ENCODE measurements around the gene CAMK1G. TPM values are rescaled to one million over a fixed set of nuclear protein-coding genes. Genes with fewer than 3 reads are reported as not detected.
A peak's percentile ranks its signal among the peaks of the same experiment; 100 is the strongest.

Gene CAMK1G
- total and polyA plus RNA-seq, 2 experiments from 2014 or later = 0.32 to 0.76 TPM

DNA sequence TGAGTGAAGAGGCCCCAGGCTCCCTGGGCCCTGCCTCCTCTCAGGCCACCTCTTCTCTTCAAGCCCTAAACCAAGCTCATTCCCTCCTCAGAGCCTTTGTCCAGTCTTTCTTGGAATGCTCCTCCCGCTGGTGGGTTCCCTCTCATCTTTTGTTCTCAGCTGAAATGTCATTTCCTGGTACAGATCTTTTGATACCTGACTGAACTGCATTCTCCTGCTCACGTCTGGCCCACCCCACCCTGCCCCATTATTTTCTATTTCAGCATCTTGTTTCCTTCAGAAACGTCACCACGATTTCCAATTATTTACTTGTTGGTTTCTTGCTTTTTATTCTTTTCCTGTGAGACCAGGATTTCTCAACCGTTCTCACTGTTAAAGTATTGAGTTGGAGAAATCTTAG, 52.3 kb downstream of the CAMK1G start:
- Histone ChIP-seq H3K27ac (ENCODE audit: low read depth) (no peak overlapping the region), H3K4me2 (no peak overlapping the region), H3K9me2 (ENCODE audit: insufficient read depth) (peaks cover 13% of the 10 kb centered on the region), H3K79me2 (replicated peaks; ENCODE audit: insufficient read depth) (no peaks in the 10 kb centered on the region), H3K4me3 (no peak overlapping the region), H3F3A (replicated peaks; ENCODE audit: low read depth) (no peaks in the 10 kb centered on the region), H4K20me1 (replicated peaks; ENCODE audit: insufficient read depth) (no peaks in the 10 kb centered on the region), H3K27me3 (ENCODE audit: insufficient read depth) (no peaks in the 10 kb centered on the region), H2AFZ (no peak overlapping the region), H3K36me3 (ENCODE audit: insufficient read depth) (no peaks in the 10 kb centered on the region), H3K4me1 (ENCODE audit: insufficient read depth) (peaks cover 3% of the 10 kb centered on the region; the same call in 1 of the 2 replicates)
- Mint-ChIP-seq H3K36me3 (ENCODE audit: low read depth) (no peaks in the 10 kb centered on the region), H3K4me1 (peaks cover 14% of the 10 kb centered on the region), H3K4me3 (no peak overlapping the region), H3K9me3 (no peaks in the 10 kb centered on the region; the same call in 2 of the 3 replicates), H3K27me3 (ENCODE audit: insufficient read depth, low read depth, poor library complexity) (peaks cover 5% of the 10 kb centered on the region), H3K27ac (no peak overlapping the region)
- DNase-seq (ENCODE audit: low spot score) (no peak), ATAC-seq (no peak)
- TF ChIP-seq POLR2AphosphoS5 (IDR thresholded peaks at IDR 0.05; ENCODE audit: low read depth) = no peak
- no peak for TF ChIP-seq JUNB (IDR thresholded peaks at IDR 0.05; ENCODE audit: unreplicated experiment)
- no peak for TF ChIP-seq STAT1 (IDR thresholded peaks at IDR 0.05; ENCODE audit: unreplicated experiment)
- TF ChIP-seq NANOG (IDR thresholded peaks at IDR 0.05; ENCODE audit: borderline replicate concordance) = no peak
- TF ChIP-seq EZH2 (IDR thresholded peaks at IDR 0.05; ENCODE audit: low read depth, unreplicated experiment) = no peak
- TF ChIP-seq CREB1 (CRISPR knock-in tag; IDR thresholded peaks at IDR 0.05; ENCODE audit: low read depth) = no peak
- TF ChIP-seq ZNF331 (CRISPR knock-in tag; IDR thresholded peaks at IDR 0.05; ENCODE audit: low read depth) = no peak
- TF ChIP-seq, protein P1, sequence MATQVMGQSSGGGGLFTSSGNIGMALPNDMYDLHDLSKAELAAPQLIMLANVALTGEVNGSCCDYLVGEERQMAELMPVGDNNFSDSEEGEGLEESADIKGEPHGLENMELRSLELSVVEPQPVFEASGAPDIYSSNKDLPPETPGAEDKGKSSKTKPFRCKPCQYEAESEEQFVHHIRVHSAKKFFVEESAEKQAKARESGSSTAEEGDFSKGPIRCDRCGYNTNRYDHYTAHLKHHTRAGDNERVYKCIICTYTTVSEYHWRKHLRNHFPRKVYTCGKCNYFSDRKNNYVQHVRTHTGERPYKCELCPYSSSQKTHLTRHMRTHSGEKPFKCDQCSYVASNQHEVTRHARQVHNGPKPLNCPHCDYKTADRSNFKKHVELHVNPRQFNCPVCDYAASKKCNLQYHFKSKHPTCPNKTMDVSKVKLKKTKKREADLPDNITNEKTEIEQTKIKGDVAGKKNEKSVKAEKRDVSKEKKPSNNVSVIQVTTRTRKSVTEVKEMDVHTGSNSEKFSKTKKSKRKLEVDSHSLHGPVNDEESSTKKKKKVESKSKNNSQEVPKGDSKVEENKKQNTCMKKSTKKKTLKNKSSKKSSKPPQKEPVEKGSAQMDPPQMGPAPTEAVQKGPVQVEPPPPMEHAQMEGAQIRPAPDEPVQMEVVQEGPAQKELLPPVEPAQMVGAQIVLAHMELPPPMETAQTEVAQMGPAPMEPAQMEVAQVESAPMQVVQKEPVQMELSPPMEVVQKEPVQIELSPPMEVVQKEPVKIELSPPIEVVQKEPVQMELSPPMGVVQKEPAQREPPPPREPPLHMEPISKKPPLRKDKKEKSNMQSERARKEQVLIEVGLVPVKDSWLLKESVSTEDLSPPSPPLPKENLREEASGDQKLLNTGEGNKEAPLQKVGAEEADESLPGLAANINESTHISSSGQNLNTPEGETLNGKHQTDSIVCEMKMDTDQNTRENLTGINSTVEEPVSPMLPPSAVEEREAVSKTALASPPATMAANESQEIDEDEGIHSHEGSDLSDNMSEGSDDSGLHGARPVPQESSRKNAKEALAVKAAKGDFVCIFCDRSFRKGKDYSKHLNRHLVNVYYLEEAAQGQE (IDR thresholded peaks at IDR 0.05; ENCODE audit: unreplicated experiment) = no peak

DNA sequence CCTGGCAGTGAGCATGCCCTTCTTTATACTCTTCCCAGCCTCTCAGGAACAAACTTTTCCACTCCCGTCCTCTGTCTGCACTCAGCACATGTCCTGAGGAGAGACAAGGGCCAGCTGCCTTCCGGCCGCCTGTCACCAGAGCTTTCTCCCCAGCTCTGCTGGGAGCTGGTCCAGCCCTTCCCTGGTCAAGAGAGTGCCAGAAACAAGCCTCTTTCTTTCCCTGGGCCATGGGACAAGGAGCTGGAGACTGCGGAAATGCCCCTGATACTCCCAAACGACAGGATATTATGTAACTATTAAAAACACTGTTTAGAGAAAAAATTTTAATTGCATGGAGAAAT, 58.3 kb downstream of the CAMK1G start:
- no peak overlapping the region for H3K4me3 Mint-ChIP-seq
- Histone ChIP-seq H3K4me2 (no peak overlapping the region), H3K4me1 (ENCODE audit: insufficient read depth) (peaks cover 5% of the 10 kb centered on the region; the same call in 1 of the 2 replicates), H2AFZ (peak overlapping the region; percentile 97), H3K9me2 (ENCODE audit: insufficient read depth) (peaks cover 8% of the 10 kb centered on the region; the same call in 1 of the 2 replicates), H3F3A (replicated peaks; ENCODE audit: low read depth) (no peaks in the 10 kb centered on the region), H3K79me2 (replicated peaks; ENCODE audit: insufficient read depth) (no peaks in the 10 kb centered on the region), H3K27ac (ENCODE audit: low read depth) (no peak overlapping the region), H3K36me3 (ENCODE audit: insufficient read depth) (no peaks in the 10 kb centered on the region), H3K27me3 (ENCODE audit: insufficient read depth) (no peaks in the 10 kb centered on the region), H4K20me1 (replicated peaks; ENCODE audit: insufficient read depth) (no peaks in the 10 kb centered on the region), H3K4me3 (no peak overlapping the region)
- peaks cover 3% of the 10 kb centered on the region for H3K27me3 Mint-ChIP-seq (ENCODE audit: insufficient read depth, low read depth, poor library complexity)
- no peaks in the 10 kb centered on the region for H3K36me3 Mint-ChIP-seq (ENCODE audit: low read depth)
- peak overlapping the region; percentile 56; the same call in 1 of the 2 replicates for H3K27ac Mint-ChIP-seq
- H3K4me1 Mint-ChIP-seq = peaks cover 6% of the 10 kb centered on the region
- H3K9me3 Mint-ChIP-seq = no peaks in the 10 kb centered on the region
- ATAC-seq (peak; percentile 34), DNase-seq (ENCODE audit: low spot score) (no peak)
- no peak for TF ChIP-seq CREB1 (CRISPR knock-in tag; IDR thresholded peaks at IDR 0.05; ENCODE audit: low read depth)
- TF ChIP-seq POLR2AphosphoS5 (IDR thresholded peaks at IDR 0.05; ENCODE audit: low read depth) = no peak
- no peak for TF ChIP-seq EZH2phosphoT487 (IDR thresholded peaks at IDR 0.05; ENCODE audit: unreplicated experiment)
- TF ChIP-seq JUNB (IDR thresholded peaks at IDR 0.05; ENCODE audit: unreplicated experiment) = no peak
- no peak for TF ChIP-seq NANOG (IDR thresholded peaks at IDR 0.05; ENCODE audit: borderline replicate concordance)
- no peak for TF ChIP-seq EZH2 (IDR thresholded peaks at IDR 0.05; ENCODE audit: low read depth, unreplicated experiment)
- TF ChIP-seq ZNF114 (CRISPR knock-in tag; IDR thresholded peaks at IDR 0.05) = no peak
- TF ChIP-seq CTCF (conservative IDR thresholded peaks at IDR 0.05; ENCODE audit: low read depth in 2 of 2) = no peak
- TF ChIP-seq, protein P1 (IDR thresholded peaks at IDR 0.05; ENCODE audit: unreplicated experiment) = no peak
- TF ChIP-seq ZNF331 (CRISPR knock-in tag; IDR thresholded peaks at IDR 0.05; ENCODE audit: low read depth) = no peak
